Stimulated activated CD8-positive, alpha-beta memory T cell treated with anti-CD3 and anti-CD28 coated beads, Interleukin-7, amount 100 ng/mL, for 1 hour (primary cell): ENCODE results near the gene ZBP1.

ENCODE experiments used
- DNase-seq, 2 donors: peaks; one replicate each; pipeline ENCODE4 v3.0.0-alpha.2; 2020; ENCODE audit warnings: low read depth in 2 of 2

Gene ZBP1, protein sequence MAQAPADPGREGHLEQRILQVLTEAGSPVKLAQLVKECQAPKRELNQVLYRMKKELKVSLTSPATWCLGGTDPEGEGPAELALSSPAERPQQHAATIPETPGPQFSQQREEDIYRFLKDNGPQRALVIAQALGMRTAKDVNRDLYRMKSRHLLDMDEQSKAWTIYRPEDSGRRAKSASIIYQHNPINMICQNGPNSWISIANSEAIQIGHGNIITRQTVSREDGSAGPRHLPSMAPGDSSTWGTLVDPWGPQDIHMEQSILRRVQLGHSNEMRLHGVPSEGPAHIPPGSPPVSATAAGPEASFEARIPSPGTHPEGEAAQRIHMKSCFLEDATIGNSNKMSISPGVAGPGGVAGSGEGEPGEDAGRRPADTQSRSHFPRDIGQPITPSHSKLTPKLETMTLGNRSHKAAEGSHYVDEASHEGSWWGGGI

DNA sequence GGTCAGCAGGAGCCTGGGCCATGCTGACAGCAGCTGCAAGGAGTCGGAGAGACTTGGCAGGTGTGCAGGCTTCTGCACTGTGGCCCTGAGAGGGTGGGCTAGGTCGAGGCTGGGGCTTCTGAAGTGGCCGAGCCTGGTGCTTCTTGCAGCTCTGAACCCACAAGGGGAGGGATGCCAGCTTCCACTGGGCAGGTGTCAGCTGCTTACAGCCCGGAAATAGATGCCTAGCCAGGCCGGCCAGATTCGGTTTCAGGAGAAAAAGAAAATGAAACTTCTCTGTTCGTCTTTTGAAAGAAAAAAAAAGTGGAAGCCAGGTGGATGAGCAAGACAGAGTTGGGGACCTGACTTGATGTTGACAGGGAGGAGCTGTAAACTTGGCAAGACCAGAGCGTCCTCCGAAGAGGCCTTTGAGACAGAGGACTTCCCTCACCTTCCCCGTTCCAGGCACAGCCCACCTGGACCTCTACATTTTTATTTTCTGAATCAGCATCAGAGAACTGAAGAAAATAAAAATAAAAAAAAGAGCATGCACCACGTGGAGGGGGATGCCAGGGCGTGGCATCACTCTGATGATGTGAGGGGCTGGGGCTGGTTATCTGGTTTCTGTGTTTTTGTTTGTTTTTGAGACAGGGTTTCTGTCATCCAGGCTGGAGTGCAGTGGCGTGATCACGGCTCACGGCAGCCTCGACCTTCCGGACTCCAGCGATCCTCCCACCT is at the start of gene ZBP1:
ZBP1 (minus strand) TSS at position 153 of the 717 bp plus-strand sequence; CDS start at position 22, 131 bp downstream.
- DNase-seq: no peak

DNA sequence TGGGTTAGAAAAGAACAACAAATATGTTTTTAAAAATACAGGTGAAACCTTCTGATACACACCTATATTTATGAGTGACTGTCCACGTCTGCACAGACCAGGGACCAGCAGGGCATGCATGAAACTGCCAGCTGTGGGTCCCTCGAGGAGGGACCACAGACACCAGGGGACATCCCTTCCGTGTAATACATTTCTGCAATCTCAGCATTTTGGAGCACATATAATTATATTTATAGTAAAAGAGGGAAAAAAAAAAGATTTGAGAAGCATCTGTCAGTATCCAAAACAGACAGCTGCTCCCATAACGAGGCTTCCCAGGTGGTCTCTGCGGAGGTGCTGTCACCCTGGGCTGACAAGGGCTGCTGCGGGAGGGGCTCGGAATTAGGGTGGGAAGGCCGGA is 49.4 kb upstream of the ZBP1 start:
- DNase-seq: no peak

DNA sequence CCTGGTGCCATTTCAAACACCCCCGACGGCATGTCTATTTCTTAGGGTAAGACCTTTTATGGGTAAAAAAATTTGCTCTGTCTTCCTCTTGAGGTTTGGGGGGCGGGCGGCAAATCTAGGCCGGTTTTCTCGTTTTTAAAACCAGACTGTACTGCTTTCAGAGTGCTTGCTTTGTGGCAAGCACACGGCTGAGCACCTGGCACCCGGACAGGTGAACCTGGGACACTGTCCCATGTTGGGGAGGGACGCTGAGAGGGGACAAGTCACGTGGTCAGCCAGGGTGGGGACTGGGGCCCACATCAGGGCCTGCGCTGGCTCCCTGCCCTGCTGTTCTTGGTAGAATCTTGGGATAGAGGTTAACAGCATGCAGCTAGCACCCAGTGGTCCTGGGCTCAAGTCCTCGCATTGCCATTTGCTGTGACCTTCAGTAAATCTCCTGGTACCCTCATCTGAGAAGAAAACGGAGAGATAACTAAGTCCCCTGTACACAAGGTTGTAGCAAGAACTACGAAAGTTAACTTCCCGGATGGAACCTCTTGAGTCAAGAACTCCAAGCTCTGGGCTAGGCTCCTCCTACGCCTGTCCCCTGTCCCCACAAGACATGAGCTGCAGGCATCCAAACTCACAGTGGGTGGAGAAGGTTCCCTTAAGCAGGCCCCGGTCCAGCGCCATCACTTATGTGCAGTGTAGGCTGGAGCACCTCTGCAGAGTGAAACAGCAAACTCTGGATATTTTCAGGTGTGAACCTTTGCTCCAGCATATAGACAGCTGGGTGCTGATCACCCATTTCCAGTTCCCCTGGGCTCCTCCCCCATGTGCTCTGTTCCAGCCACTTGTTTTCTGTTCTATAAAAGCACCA is 47.9 kb upstream of the ZBP1 start:
- DNase-seq: no peak

DNA sequence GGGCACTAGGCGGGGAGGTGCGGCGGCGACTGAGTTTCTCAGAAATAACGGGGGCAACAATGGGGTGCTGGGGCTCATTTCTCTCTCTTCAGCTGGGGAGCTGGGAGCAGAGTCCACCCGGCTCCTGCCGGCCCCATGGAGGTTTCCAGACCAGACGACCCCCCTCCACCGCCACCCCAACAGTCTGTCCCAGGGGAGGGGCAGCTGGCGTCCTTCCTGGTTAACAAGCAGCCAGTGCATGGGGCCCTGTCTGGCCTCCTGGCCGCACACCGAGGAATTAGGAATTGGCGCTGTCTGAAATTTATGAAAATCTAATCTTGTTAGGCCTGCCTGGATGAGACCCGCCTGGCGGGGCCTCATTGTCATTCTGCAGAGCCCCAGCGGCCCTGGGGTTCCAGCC is 47.2 kb upstream of the ZBP1 start:
- no peak for DNase-seq

DNA sequence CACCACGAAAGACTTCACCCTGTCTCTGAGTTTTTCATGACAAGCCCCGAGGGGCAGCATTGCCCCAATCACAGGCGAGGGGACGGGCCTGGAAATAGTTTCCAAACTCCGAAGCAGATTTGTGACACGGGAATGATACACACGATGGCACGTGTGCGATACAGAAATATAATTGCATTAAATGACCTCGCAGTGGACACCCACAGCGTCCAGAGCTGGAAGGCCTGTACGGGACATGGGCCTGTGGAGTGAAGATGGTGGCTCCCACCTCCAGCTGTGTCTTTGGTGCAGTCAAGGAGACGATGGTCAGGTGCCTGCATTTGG is 46.6 kb upstream of the ZBP1 start:
- no peak for DNase-seq

DNA sequence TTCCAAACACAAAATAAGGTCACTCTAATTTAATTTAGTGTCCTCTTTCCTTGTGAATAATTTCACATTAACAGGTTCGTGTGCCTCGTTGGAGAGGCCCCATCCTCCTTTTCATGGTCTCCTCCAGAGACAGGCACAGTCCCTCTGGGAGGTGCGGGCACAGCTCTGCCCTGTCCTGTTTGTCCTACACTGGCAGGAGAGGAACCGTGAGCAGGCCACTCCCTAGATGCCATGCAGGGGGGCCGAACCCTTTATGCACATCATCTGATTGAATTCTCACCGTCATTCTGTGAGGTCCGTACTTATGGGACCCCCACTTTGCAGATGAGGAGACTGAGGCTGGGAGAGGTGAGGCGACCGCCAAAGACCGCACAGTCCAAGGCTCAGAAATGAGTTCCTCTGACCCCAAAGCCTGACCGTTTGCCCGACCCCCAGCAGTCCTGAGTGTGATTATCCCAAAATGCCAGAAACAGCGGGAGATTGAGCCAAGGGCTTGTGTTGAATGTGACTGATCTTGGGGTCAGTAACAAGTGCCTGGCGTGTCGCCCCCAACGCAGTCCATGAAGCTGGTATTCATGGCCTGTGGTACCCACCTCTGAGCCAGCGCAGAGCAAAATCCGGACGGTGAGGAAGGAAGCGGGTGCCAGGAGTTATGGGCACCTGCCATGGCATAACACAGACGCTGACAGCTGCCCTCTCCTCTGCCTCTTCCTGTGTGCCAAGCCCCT is 46.0 kb upstream of the ZBP1 start:
- DNase-seq: no peak

DNA sequence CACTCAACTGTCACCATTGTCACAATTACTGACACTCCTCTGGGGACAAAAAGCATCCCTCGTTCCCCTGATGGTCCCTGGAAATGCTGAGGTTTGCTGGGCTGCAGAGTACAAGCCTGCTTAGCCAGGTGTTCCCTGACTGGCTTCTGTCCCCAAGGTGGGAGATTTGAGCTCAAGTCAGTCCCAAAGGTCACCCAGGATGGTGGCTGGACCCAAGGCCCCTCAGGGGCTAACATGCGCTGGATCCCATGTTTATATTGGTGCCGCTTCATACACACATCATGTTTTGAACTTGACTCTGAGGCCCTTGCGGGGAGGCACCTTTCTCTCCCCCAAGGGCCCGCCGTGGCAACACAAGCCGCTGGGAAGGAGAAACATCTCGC is 45.4 kb upstream of the ZBP1 start:
- no peak for DNase-seq

DNA sequence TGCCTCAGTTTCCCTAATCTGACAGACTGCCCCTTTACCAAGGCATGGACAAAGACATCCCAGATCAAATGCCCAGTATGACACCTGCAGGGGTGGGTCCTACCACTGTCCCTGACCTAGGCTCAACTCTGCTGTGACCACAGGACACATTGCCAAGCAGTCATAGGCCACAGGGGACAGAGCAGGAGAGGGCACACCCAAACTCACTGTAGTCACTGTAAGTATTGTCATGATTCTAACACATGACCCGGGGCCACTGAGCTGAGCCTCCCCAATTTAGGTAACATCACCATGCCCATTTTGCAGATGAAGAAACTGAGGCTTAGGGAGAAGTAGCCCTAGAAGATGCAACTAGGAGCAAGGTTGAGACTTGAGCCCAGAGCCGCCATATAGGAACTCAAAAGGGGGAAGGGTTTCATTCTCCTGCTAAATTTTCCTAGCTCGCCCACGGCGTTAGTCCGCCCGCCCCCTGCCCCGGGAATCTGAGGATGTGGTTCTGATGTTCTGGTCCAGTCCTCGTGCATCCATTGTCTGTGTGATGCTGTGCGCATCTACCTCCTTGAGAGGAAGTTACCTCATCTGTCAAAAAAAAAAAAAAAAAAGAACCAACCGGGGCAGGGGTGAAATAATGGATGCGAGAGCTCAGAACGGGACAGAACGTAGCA is 44.8 kb upstream of the ZBP1 start:
- no peak for DNase-seq

DNA sequence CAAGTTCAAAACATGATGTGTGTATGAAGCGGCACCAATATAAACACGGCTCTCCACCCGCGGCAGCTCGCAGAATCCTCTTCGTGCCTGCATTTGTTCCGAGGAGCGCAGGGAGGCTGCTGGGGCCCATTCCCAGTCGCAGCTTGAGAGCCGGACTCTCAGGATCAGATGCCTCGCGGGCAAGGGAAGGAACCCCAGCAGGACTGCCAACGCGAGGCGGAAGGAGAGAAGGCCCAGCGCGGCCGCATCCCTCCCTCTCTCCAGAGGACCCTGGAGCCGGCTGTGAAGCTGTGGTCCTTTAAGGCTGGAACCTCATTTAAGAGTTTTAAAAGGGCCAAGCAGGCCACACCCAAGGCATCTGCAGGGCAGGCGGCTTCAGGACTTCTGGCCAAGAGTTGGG is 44.2 kb upstream of the ZBP1 start:
- DNase-seq: no peak

DNA sequence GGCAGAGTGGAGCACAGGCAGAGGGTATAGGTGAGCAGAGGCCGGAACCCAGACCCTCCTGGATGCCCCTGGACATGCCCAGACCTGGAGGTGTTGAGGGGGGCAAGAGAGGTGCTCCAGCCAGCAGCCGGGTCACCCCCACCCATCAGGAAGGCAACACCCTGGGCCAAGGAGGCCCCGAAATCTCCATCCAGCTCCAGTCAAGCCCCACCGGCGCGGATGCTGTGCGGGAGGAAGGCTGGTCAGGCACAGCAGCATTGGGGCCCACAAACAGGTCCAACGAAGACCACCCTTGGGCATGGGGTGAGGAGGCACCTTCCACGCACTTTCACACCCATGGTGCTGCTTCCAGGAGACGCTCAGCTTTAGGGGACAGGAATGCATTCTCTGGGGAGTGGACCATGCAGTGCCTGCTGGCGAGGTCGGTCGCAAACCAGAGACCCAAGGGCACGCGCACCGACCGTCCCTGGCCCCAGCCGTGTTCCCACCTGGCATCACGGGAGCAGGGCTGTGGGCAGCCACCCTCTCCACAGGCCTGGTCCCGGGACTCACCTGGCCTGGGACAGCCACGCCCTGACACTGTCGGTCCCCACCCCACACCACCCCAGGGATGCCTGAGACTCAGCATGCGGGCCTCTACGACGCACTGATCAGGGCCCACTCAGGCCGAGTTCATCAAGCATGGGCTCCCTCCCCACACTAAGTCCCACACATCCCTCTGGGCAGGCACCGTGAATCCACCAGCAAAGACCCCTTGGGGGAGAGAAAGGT is 43.6 kb upstream of the ZBP1 start:
- no peak for DNase-seq

DNA sequence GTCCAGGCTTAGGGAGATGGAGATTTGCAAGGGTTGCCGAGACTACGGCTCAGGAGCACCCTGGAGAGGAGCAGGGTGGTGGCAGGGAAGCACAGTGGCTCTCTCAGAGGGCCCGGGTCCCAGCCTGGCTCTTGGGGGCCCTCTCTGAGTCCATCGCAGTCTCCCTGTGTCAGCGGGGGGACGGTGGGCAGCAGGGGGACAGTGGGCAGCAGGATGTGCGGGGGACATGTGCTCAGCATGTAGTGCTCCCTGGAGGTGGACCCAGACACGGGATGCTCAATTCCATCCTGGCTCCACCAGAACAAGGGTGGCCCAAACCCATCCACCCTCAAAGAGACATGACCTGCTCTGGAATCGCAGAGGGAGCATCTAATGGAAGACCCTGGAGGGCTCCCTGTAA is 43.0 kb upstream of the ZBP1 start:
- no peak for DNase-seq

DNA sequence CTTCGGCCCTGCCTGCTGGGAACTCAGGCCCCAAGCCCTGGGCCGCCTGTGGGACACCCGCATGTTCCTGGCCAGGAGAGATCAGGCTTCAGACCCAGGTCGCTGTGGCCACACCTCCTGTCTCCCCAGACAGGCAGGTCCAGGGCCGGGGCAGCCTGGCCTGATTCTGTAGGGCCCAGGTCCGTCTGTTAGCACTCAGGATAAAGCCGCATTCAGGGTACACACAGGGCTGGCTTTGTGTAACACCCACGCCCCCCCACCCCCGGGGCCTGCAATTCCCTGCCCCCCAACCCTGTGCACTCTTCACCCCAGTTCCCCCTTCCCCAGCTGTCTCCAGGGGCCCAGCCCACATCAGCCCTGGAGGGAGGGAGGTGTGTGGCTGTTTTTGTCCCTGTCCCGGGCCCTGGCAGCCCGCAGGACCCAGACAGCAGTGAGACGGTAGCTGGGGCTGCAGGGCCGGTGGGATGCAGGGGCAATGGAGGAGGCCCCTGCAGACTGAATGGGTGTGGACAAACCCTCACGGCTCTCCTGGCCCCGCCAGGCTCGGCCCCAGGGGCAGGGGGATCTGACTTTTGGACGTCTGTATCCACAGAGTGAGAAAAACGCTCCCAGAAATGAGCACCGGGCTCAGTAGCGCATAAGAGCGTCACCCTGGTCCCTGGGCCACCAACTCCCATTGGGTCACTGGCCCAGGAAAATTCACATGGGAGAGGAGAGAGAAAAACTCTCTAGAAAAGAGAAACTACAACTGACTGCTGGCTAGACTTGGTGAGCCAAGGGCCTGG is 42.4 kb upstream of the ZBP1 start:
- DNase-seq: no peak

DNA sequence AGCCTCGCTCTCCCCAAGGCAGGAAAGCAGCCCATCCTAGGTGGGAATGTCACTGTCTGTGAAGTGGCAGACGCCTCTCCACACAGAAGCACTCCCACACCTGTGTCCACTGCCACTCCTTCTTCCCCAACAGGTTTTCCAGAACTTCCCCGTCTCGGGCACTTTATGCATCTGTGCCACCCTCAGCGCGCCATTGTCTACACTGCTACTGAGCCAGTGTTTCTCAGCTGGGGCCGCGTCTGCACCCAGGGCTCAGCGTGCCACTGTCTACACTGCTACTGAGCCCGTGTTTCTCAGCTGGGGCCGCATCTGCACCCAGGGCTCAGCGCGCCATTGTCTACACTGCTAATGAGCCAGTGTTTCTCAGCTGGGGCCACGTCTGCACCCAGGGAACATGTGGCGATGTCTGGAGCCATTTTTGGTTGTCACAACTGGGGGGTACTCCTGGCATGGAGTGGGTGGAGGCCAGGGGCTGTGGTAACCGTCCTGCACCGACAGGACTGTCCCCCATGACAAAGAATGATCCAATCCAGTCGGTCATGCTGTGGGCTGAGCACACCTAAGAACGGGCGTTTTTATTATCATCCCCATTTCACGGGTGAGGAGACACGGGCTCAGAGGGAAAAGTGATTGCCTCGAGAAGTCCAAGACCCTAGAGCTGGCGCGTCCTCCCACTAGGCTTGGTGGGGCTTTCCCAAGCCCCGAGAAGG is 41.7 kb upstream of the ZBP1 start:
- DNase-seq: no peak

DNA sequence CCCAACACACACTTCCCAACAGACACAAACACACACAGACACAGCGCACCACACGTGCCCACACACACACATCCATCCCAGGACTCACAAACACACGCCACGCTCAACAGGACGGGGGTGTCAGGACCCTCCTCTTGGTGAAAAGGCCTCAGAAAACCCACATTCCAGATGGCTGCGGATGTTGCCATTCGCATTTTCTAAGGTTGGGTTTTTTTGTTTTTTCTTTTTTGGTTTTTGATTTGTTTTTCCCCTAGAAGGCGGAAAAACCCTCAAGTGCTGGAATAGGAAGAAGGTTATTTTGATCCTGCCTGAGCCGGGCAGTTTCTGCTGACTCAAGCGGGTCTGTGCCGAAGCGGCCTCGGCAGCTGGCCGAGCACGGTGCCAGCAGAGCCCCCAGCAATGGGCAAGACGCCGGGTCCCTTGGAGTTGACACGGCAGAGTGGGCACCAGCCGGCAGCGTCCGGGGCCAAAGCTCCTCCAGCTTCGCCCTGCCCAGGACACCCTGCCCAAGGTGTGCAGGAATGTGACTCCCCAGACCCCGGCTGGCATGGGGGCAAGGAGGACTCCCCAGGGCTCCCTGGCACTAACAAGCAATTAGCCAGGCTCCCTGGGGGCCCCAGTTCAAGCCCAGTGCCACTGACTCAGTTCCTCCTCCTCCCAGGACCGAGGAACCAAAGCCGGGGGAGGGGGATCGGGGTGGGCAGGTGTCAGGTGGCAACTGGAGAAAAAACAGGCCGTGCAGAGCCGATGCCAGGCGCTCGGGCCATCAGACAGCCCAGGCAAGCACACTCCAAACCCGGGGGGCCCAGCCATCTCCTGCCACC is 40.9 kb upstream of the ZBP1 start:
- no peak for DNase-seq

DNA sequence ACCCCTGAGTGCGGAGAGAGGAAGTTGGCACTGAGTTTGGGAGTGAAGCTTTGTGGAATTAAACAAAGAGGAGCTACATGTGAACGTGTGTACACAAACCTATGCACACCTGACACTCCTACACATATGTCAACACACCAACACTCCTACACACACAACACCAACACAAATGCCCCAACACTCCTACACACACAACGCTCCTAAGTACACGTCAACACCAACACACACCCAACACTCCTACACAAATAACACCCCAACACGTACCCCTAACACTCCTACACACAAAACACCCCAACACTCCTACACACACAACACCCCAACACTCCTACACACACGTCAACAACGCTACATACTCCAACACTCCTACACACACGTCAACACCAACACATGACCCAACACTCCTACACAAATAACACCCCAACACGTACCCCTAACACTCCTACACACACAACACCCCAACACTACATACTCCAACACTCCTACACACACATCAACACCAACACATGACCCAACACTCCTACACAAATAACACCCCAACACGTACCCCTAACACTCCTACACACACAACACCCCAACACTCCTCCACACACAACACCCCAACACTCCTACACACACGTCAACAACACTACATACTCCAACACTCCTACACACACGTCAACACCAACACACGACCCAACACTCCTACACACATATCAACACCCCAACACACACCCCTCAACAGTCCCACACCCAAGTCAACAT is 40.1 kb upstream of the ZBP1 start:
- DNase-seq: no peak

DNA sequence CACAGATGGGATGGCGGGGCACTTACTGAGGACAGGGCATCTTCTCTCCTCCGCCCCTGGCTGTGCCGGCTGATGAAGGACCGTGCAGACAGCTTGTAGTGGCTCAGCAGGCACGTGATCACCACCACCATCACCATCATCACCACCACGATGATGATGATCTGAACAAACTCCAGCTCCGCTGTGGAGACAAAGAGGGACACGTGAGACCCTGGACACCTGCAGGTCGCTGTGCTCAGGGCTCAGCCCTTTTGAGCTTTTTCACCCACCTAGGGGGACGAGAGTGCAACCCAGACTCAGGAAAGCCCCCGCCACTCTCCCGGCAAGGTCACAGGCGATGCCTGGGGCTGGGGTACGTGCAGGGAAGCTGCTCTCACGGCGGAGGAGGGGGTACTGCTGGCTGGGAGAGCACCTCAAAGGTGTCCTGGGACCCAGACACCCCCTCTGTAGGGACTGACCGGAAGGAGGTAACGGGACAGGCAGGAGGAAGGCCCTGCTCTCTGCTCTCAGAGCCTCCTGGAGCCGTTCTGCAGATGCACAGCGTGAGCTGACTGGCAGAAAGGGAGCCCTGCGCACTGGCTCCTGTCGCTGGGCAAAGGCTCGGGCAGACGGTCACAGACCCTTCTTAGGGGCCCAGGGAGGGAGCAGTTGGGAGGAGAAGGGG is 39.4 kb upstream of the ZBP1 start:
- no peak for DNase-seq
